HepG2 (cell line): Measurements from ENCODE around the gene C6orf62. TPM values are rescaled to one million over a fixed set of nuclear protein-coding genes. Genes with fewer than 3 reads are reported as not detected.

Experiments
- AGO1 ChIP-seq: fragments of 200-400 bp; formaldehyde crosslinking; IDR thresholded peaks from 2 replicates; pipeline ENCODE4 v1.6.1; 2017; ENCODE audit warnings: mild to moderate bottlenecking, low read depth, low read length, moderate library complexity; ENCODE audit not compliant: poor library complexity, severe bottlenecking
- HOXA3 ChIP-seq: sonication (generic); formaldehyde crosslinking; IDR thresholded peaks from 2 replicates; pipeline ENCODE4 v1.5.0; 2020; ENCODE audit warnings: missing genetic modification reagents
- MEF2D ChIP-seq: sonication (generic); formaldehyde crosslinking; IDR thresholded peaks from 2 replicates; pipeline ENCODE4 v1.5.1; 2020; ENCODE audit warnings: mild to moderate bottlenecking, missing genetic modification reagents
- NFE2 ChIP-seq: sonication (generic); formaldehyde crosslinking; IDR thresholded peaks from 2 replicates; pipeline ENCODE4 v1.4.0; 2020; ENCODE audit warnings: missing genetic modification reagents
- NFIB ChIP-seq: sonication (generic); formaldehyde crosslinking; IDR thresholded peaks from 2 replicates; pipeline ENCODE4 v1.9.0; 2021; ENCODE audit warnings: missing genetic modification reagents, mild to moderate bottlenecking, borderline replicate concordance
- NR2C2 ChIP-seq: sonication (generic); formaldehyde crosslinking; IDR thresholded peaks from 2 replicates; pipeline ENCODE4 v1.4.0; 2020; ENCODE audit warnings: missing genetic modification reagents, mild to moderate bottlenecking, moderate library complexity, borderline replicate concordance
- POLR2G ChIP-seq: fragments of 200-400 bp; formaldehyde crosslinking; IDR thresholded peaks from 2 replicates; pipeline ENCODE4 v1.6.1; 2018; ENCODE audit warnings: mild to moderate bottlenecking, low read depth, low read length, moderate library complexity
- SP140L ChIP-seq: sonication (generic); formaldehyde crosslinking; IDR thresholded peaks from 2 replicates; pipeline ENCODE4 v1.4.0; 2020; ENCODE audit warnings: missing genetic modification reagents, borderline replicate concordance
- SP5 ChIP-seq: IDR thresholded peaks from 2 replicates; pipeline ENCODE4 v1.6.1; 2016; ENCODE audit warnings: low read depth, borderline replicate concordance
- TARDBP ChIP-seq: sonication (generic); formaldehyde crosslinking; IDR thresholded peaks from 2 replicates; pipeline ENCODE4 v1.8.0; 2022; ENCODE audit warnings: mild to moderate bottlenecking, missing genetic modification reagents
- ZFP41 ChIP-seq: sonication (generic); formaldehyde crosslinking; IDR thresholded peaks from 2 replicates; pipeline ENCODE4 v1.4.0; 2020; ENCODE audit warnings: mild to moderate bottlenecking, missing genetic modification reagents, borderline replicate concordance
- ZMAT5 ChIP-seq: sonication (generic); formaldehyde crosslinking; IDR thresholded peaks from 2 replicates; pipeline ENCODE4 v1.5.0; 2020; ENCODE audit warnings: mild to moderate bottlenecking, low read depth, missing genetic modification reagents, borderline replicate concordance
- ZNF138 ChIP-seq: sonication (generic); formaldehyde crosslinking; IDR thresholded peaks from 2 replicates; pipeline ENCODE4 v1.5.0; 2020; ENCODE audit warnings: mild to moderate bottlenecking, low read depth, missing genetic modification reagents
- ZNF503 ChIP-seq: sonication (generic); formaldehyde crosslinking; IDR thresholded peaks from 2 replicates; pipeline ENCODE4 v1.4.0; 2020; ENCODE audit warnings: missing genetic modification reagents
- ZNF558 ChIP-seq: sonication (generic); formaldehyde crosslinking; IDR thresholded peaks from 2 replicates; pipeline ENCODE4 v1.9.0; 2022; ENCODE audit warnings: mild to moderate bottlenecking, missing genetic modification reagents, borderline replicate concordance
- ZNF709 ChIP-seq: sonication (generic); formaldehyde crosslinking; IDR thresholded peaks from 2 replicates; pipeline ENCODE4 v1.5.0; 2020; ENCODE audit warnings: mild to moderate bottlenecking, missing genetic modification reagents
- ZNF788 ChIP-seq: sonication (generic); formaldehyde crosslinking; IDR thresholded peaks from 2 replicates; pipeline ENCODE4 v1.5.0; 2020; ENCODE audit warnings: mild to moderate bottlenecking, missing genetic modification reagents, borderline replicate concordance
- polyA plus RNA-seq, 8 experiments: library from polyadenylated mRNA; depleted of rRNA in 3 of 8; stranded (reverse) in 7 of 8; unstranded in 1 of 8; fragments of >200 nt; fragmentation: Illumina TruSeq in 4 of 8; extraction: Trizol in 4 of 8; gene quantifications; 2 replicates each; pipeline versions ENCODE4 v1.2.1 to v1.2.3, GENCODE V29; 2011 to 2016; ENCODE audit warnings: low read depth in 4 of 8, missing spikeins in 1 of 8, mixed read lengths in 1 of 8; ENCODE audit not compliant: insufficient read depth in 1 of 8
- total RNA-seq, 5 experiments: library from RNA; depleted of rRNA; stranded (reverse); fragments of >200 nt; fragmentation: Illumina TruSeq; extraction: Trizol; gene quantifications; 2 replicates each; pipeline ENCODE4 v1.2.3, GENCODE V29; 2016; ENCODE audit warnings: low read depth in 1 of 5

Gene C6orf62
- total and polyA plus RNA-seq, 2 of the 13 experiments (the other 11 are each of a cell fraction or from before 2014, with no cell fraction given) = 54.8 to 90.4 TPM

GRCh38 chr6:24708612-24709011 lies 10.3 kb downstream of the C6orf62 start (continued):
- TF ChIP-seq ZMAT5 (no peak), ZNF503 (no peak), POLR2G (peak; percentile 34; the same call in 1 of the 2 replicates), ZFP41 (CRISPR knock-in tag) (no peak), HOXA3 (no peak), SP5 (CRISPR knock-in tag) (no peak), ZNF138 (CRISPR knock-in tag) (no peak), TARDBP (no peak), ZNF709 (CRISPR knock-in tag) (no peak), SP140L (CRISPR knock-in tag) (no peak), NFIB (CRISPR knock-in tag) (no peak), NFE2 (CRISPR knock-in tag) (no peak), NR2C2 (CRISPR knock-in tag) (no peak), MEF2D (CRISPR knock-in tag) (no peak), AGO1 (no peak), ZNF788 (CRISPR knock-in tag) (no peak), ZNF558 (CRISPR knock-in tag) (no peak)
- TF ChIP-seq, all 625 proteins: peak for 3
